ENCODE measurements around the gene PCDH15. TPM values are rescaled to one million over a fixed set of nuclear protein-coding genes. Genes with fewer than 3 reads are reported as not detected.

PCDH15 gene
- total RNA-seq, 1 experiment from 2014 or later, result not detected

DNA sequence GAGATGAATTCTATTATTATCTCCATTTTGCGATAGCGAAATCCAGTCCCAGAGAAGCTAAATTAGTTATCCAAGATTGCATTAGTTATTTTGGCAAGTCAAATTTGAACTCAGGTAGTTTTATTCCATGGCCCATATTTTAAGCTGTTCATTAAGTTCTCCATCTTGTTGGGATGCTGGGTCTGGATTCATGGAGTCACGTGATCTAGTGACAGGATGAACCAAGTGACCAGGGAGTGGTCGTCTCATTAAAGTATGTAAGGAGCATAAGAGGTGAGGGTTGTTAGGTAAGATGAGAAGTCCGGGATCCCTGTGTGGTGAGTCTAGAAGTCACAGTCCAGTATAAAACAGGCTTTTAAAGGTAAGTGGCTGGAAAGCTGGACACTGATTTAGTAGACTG, 740.5 kb downstream of the PCDH15 start:
- intact Hi-C loops (cut with micrococcal nuclease; ENCODE audit: unreplicated experiment), result no loop called here
- peaks cover 21% of the 10 kb centered on the region for H3K9me3 ChIP-seq (ENCODE audit: low read depth, low read length, poor library complexity, severe bottlenecking)
- H3K36me3 ChIP-seq (ENCODE audit: insufficient read depth, low read length, poor library complexity, severe bottlenecking), result no peaks in the 10 kb centered on the region
- ChIA-PET POLR2A (ENCODE audit: low non-redundant PET) (no interaction called here), CTCF (no interaction called here)
- H3K27me3 ChIP-seq (replicated peaks; ENCODE audit: insufficient read depth, low read depth, low read length, poor library complexity), result no peaks in the 10 kb centered on the region
- no peak overlapping the region for H3K27ac ChIP-seq (ENCODE audit: low read depth, low read length, poor library complexity, severe bottlenecking)
- H3K4me1 ChIP-seq (ENCODE audit: insufficient read depth, low read length, poor library complexity, severe bottlenecking), result no peaks in the 10 kb centered on the region
- BruUV-seq (replicated peaks), result no TSS peak
- DNase-seq (ENCODE audit: low spot score), result no peak
- no peak overlapping the region for H3K4me3 ChIP-seq (ENCODE audit: low read depth, low read length, poor library complexity, severe bottlenecking)
- TF ChIP-seq, protein P1, sequence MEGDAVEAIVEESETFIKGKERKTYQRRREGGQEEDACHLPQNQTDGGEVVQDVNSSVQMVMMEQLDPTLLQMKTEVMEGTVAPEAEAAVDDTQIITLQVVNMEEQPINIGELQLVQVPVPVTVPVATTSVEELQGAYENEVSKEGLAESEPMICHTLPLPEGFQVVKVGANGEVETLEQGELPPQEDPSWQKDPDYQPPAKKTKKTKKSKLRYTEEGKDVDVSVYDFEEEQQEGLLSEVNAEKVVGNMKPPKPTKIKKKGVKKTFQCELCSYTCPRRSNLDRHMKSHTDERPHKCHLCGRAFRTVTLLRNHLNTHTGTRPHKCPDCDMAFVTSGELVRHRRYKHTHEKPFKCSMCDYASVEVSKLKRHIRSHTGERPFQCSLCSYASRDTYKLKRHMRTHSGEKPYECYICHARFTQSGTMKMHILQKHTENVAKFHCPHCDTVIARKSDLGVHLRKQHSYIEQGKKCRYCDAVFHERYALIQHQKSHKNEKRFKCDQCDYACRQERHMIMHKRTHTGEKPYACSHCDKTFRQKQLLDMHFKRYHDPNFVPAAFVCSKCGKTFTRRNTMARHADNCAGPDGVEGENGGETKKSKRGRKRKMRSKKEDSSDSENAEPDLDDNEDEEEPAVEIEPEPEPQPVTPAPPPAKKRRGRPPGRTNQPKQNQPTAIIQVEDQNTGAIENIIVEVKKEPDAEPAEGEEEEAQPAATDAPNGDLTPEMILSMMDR (conservative IDR thresholded peaks at IDR 0.05; ENCODE audit: low read depth, low read length), result no peak
- TF ChIP-seq EZH2 (IDR thresholded peaks at IDR 0.05; ENCODE audit: borderline replicate concordance, low read depth, low read length, poor library complexity, severe bottlenecking), result no peak

DNA sequence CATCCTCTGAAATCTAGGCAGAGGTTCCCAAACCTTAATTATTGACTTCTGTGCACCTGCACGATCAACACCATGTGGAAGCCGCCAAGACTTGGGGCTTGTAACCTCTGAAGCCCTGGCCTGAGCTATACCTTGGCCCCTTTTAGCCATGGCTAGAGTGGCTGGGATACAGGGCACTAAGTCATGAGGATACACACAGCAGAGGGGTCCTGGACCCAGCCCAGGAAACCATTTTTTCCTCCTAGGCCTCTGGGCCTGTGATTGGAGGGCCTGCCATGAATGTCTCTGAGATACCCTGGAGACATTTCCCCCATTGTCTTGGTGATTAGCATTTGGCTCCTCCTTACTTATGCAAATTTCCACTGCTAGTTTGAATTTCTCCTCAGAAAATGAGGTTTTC, 743.7 kb downstream of the PCDH15 start:
- no peak overlapping the region for H3K27ac ChIP-seq (ENCODE audit: low read depth, low read length, poor library complexity, severe bottlenecking)
- no TSS peak for BruUV-seq (replicated peaks)
- no peak overlapping the region for H3K4me3 ChIP-seq (ENCODE audit: low read depth, low read length, poor library complexity, severe bottlenecking)
- ChIA-PET POLR2A (ENCODE audit: low non-redundant PET) (no interaction called here), CTCF (no interaction called here)
- TF ChIP-seq EZH2 (IDR thresholded peaks at IDR 0.05; ENCODE audit: borderline replicate concordance, low read depth, low read length, poor library complexity, severe bottlenecking), result no peak
- TF ChIP-seq, protein P1 (conservative IDR thresholded peaks at IDR 0.05; ENCODE audit: low read depth, low read length), result no peak
- H3K36me3 ChIP-seq (ENCODE audit: insufficient read depth, low read length, poor library complexity, severe bottlenecking), result no peaks in the 10 kb centered on the region
- no peaks in the 10 kb centered on the region for H3K27me3 ChIP-seq (replicated peaks; ENCODE audit: insufficient read depth, low read depth, low read length, poor library complexity)
- no peak for DNase-seq (ENCODE audit: low spot score)
- peaks cover 9% of the 10 kb centered on the region for H3K9me3 ChIP-seq (ENCODE audit: low read depth, low read length, poor library complexity, severe bottlenecking)
- no peaks in the 10 kb centered on the region for H3K4me1 ChIP-seq (ENCODE audit: insufficient read depth, low read length, poor library complexity, severe bottlenecking)
- intact Hi-C loops (cut with micrococcal nuclease; ENCODE audit: unreplicated experiment), result no loop called here

DNA sequence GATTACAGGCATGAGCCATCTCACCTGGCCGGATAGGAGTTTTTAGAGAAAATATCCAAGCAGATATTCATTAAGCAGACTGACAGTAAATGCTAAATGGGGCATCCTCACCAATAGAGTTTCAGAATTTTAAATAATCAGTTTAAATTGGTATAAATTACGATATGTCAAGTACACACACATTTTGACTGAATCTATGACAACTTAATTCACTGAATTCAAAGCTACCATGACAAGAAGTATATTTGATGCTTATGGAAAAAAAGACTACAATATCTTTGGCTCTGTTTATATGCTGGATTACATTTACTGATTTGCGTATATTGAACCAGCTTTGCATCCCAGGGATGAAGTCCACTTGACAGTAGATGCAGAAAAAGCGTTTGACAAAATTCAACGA, 774.7 kb downstream of the PCDH15 start:
- DNase-seq (ENCODE audit: low spot score), result no peak
- Histone ChIP-seq H3K27me3 (replicated peaks; ENCODE audit: insufficient read depth, low read depth, low read length, poor library complexity) (no peaks in the 10 kb centered on the region), H3K4me1 (ENCODE audit: insufficient read depth, low read length, poor library complexity, severe bottlenecking) (no peaks in the 10 kb centered on the region), H3K36me3 (ENCODE audit: insufficient read depth, low read length, poor library complexity, severe bottlenecking) (no peaks in the 10 kb centered on the region), H3K9me3 (ENCODE audit: low read depth, low read length, poor library complexity, severe bottlenecking) (peaks cover 23% of the 10 kb centered on the region), H3K4me3 (ENCODE audit: low read depth, low read length, poor library complexity, severe bottlenecking) (no peak overlapping the region), H3K27ac (ENCODE audit: low read depth, low read length, poor library complexity, severe bottlenecking) (no peak overlapping the region)
- TF ChIP-seq, protein P1 (conservative IDR thresholded peaks at IDR 0.05; ENCODE audit: low read depth, low read length), result no peak
- TF ChIP-seq EZH2 (IDR thresholded peaks at IDR 0.05; ENCODE audit: borderline replicate concordance, low read depth, low read length, poor library complexity, severe bottlenecking), result no peak
- POLR2A ChIA-PET (ENCODE audit: low non-redundant PET), result no interaction called here
- no TSS peak for BruUV-seq (replicated peaks)
- CTCF ChIA-PET, result no interaction called here
- intact Hi-C loops (cut with micrococcal nuclease; ENCODE audit: unreplicated experiment), result no loop called here

Measured in A673 (cell line).